HL-60/S4 treated with retinoic acid at 250 ng/mL for 4 days and 3 days (cell line): ENCODE results near the gene UBE2J1.
"Not testable (repeated sequence)": the region's sequence is repeated elsewhere in the genome, so short reads cannot be mapped to it uniquely, and the experiment has no call there.

Source experiments
- in situ Hi-C: fragments of 300-500 bp; cut with MboI; formaldehyde crosslinking; loops from 2 replicates; pipeline ENCODE4 v1.7.0; 2022; ENCODE audit warnings: low sequenced_read_pairs

Gene UBE2J1

GRCh38 chr6:89295116-89295515 lies 57.4 kb downstream of the UBE2J1 start:
- in situ Hi-C loops: not testable (repeated sequence)

DNA sequence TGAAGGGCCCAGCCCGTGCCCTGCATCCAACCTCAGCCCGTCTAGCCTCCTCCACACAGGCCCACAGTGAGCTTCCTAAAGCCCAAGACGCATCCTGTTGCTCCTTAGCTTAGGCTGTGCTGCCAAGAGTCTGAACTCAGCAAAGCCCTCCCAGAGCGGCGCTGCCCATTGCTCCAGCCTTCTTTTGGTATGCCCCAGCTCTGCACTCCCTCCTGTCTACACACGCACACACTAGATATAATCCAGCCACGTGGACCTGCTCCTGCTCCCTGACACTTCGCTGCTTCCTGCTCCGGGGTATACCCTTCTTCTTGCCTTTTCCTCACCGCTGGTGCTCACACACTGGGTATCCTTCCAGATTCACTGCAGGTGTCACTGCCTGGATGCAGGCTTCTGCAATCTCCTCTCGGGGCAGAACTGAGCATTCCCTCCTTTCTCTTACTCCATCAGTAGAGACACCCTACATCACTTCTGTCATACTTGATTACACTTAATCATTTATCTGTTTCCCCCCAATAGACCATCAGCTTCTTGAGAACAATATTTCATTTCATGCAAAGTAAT lies 61.2 kb downstream of the UBE2J1 start:
- in situ Hi-C loops: no loop called here

DNA sequence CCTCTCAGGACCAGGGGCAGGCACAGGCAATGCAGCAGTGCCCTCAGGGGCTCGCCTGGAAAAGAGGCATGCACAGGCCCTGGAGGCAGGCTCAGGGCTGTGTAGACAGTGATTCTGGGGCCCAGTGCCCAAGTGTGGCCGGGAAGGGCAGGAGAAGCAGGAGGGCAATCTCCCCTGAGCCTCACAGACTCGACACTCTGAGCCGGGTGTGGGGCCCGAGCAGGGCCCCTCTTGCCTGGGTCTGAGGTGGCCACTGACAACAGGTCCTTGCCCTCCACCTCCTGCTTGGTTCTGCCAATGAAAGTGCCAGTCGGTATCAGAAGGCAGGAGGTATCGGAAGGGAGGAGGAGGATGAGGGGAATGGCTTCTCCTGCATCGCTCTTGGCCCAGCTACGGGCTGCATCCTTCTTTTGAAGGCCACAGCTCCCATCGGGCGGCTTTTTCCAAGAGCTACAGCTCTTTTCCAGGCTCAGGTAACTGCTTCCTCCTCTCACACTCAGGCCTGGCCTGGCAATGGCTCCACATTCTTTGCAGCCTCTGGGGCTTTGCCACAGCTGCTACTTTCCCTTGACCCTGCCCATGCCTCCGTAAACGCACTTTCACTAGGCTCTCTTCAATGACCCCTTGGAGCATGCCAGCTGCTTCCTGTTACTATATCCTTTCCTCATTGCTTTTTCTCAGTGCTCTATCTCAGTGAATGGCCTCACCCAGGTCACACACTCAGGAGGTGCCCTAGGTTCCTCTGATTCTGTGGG lies 61.9 kb downstream of the UBE2J1 start:
- in situ Hi-C loops: no loop called here

DNA sequence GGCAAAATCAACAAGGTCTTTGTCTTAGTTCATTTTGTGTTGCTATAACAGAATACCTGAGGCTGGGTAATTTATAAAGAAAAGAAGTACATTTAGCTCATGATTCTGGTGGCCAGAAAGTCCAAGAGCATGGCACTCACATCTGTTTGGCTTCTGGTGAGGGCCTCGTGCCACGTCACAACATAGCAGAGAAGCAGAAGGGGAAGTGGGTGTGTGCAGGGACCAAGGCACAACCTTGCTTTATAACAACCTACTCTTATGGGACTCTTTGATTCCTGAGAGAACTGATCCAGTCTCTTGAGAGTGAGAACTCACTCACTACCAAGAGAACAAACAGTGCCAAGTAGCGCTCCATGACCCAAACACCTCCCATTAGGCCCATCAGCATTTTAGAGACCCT lies 62.8 kb downstream of the UBE2J1 start:
- in situ Hi-C loops: no loop called here

DNA sequence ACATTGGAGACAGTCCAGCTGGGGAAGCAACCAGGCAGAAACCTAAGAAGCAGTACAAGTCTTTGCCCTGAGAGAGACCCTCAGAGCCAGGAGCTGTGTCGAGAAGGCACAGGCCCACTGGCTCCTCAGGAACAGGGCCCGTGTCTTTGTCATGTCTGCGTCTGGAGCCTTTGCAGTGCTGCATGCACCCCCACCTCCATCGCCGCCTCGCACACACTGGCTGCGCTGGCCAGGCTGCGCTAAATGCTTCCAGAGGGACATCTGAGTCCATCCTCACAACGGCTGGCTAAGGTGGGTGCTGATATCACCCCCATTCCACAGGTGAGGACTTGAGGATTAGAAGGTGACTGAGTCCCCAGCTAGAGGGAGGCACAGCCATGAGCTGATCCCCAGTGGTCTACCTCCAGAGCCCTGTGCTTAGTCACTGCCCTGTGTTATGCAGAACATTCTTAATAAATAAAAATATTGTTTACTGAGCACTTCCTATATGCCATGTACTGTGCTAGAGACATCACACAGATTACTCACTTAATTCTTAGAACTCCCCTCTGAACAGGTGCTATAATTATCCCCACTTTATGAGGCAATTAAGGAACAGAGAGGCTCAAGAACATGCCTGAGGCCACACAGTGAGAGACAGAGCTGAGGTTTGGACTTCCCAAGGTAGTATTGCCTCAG lies 65.0 kb downstream of the UBE2J1 start:
- in situ Hi-C loops: no loop called here

GRCh38 chr6:89286516-89286915 lies 66.0 kb downstream of the UBE2J1 start:
- in situ Hi-C loops: no loop called here

DNA sequence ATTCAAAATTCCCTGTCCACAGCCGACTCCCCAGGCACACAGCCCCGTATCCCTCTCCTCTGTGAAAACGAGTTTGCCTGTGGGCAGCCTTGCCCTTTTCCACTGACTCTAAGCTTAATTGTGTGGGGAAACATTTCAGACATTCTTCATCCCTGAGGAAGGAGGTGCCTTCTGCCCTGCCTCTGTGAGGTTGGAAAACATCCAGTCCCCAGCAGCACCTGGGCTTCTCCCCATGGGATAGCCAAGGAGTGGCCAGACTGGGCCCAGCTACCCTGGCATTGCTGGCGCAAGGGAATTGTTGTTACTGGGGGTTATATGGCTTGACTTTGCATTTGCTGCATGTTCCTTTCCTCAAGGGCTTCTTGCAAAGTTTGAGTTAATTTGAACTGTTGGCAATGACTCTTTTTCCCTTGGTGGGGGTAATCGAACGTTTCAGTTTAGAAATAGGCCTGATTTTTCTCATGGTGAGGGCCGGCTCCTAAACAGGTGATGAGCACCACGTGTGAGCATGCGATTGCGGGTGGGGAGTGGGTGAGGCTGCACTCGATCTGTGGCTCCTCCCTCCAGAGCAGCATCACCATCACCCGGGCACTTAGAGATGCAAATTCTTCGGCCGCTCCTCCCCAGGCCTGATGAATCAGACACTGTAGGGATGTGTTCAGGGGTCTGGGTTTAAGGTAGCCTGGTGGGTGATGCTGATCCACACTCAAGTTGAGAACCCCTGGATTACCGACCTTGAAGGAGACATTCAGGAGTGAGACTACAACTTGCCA lies 67.4 kb downstream of the UBE2J1 start:
- in situ Hi-C loops: no loop called here

DNA sequence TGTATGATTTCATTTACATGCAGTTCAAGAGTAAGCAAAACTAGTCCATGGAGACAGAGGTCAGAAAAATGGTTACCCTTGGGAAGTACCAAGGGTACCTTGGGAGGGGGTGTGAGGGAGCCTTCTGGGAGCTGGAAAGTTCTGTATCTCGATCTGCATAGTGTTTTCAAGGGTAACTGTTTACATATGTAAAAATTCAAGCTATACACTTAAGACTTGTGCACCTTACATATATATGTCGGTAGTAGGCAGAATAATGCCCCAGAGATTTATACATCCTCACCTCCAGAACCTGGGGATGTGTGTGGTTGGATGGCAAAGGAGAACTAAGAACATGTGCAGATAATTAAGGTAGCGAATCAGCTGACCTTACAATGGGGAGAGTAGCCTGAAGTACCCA lies 68.4 kb downstream of the UBE2J1 start:
- in situ Hi-C loops: no loop called here

DNA sequence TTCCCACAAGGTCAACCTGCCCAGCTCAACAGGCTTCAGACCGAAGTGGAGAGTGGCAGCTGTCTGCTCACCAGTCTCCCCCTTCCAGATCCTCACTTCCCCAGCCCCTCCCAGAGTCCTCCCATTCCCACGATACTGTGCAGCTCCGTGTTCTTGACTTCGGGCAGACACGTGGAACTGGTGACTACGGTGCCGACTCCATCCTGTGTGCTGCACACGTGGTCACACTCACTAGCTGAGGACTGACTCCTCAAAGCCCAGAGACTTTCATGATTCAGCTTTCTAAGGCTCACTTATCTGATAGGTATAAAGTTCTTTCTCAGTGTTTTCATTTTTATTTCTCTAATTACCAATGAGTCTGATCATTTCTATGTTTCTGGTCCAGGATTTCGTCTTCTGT lies 69.8 kb downstream of the UBE2J1 start:
- in situ Hi-C loops: no loop called here

GRCh38 chr6:89281779-89282246 lies 70.7 kb downstream of the UBE2J1 start:
- in situ Hi-C loops: no loop called here

DNA sequence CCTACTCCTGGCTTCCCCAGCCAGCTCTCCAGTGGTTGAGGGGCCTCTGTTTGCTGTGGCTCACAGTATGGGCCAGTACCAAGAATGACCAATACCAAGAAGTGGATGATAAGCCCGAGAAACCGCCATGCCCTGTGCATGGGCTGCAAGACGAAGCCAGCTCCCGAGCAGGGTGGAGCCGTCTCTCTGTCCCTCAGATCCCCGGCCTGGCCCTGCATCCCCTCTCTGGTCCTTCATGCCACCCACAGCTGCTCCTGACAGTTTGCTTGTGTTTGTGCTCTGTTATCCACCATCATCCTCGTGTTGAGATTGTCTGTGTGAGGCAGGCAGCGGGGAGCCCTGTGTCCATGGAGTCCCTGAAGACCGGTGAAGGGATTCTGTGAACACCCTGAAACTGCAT lies 73.6 kb downstream of the UBE2J1 start:
- in situ Hi-C loops: no loop called here
